HG02981 (cell line): Measurements from ENCODE around the gene SLC35F5.
"Not testable (repeated sequence)": the region's sequence is repeated elsewhere in the genome, so short reads cannot be mapped to it uniquely, and the experiment has no call there.

Source experiments
- ATAC-seq: cut with Tn5 transposase; IDR thresholded peaks from one replicate; pipeline ENCODE4 v1.9.1; 2021; ENCODE audit warnings: mild to moderate bottlenecking, moderate library complexity; ENCODE audit not compliant: unreplicated experiment

Gene SLC35F5

DNA sequence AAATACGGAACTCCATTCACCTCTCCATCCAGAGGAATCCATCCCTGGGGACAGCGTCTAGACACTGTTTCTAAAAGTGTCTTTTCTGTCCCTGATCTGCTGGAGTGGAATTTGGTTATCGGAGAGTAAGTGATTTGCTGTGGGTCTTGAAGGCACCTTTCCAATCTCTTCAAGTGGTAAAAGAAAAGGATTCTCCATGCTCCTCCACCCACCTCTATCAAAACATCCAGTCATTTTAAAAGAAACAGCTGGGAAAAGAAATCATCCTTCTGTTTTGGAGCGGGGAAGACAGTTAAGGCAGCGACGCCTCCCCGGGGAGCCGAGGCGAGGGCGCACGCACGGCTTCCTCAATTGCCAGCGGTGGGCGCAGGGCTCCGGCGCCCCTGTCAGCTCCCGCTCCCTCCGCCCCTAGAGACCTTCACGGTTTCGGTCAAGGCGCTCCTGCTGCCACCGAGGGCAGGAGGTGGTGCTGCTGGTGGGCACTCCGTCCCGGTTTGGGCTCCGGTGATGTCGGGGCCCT, 547 bp downstream of the SLC35F5 start:
- ATAC-seq: peak; percentile 34

DNA sequence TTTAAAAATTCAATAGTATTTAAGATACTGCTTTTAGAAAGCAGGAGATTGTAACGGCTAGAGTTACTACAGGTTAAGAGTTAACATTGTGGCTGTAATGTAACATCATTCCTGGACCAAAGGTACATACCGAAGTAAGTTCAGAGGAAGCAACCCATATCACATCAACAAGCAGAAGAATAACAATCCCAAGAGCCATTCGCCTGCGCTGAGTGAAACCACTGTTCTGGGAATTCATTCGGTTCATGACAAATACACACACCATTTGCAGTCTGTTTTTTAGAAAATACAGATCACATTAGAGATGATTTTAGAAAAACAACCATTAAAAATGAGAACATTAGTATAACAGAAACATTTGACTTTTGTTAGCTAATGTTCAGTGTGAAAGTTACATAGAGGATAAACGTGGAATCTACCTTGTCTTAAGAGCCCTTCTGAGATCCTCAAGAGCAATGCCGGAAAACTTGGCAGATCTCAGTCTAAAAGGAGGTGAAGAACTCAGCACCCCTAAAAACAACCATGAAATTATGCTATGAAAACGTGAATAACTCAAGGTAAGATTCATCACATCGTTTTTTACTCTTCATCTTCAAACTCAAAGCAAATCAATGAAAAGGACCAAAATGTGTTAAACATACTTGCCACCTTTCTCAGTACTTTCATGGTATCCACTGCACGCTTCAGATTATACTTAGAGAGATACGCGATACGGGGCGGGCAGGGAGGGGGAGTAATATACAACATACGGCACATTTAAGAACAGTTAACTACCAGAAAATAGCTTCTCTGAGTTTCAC, 1.2 kb downstream of the SLC35F5 start:
- ATAC-seq: no peak

DNA sequence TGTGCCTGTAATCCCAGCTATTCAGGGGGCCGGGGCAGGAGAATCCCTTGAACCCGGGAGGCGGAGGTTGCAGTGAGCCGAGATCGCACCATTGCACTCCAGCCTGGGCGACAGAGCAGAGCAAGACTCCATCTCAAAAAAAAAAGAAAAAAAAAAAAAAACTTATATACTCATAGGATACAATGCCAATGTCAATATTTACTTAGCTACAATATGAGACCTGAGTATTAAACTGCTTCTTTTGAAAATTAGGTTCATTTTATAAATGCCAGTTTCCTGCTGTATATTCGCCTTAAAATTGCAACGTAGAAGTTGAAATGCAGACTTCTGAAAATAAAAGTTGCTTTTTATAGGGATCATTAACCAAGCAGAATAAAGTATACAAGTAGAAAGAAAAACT, 2.3 kb downstream of the SLC35F5 start:
- no peak for ATAC-seq

DNA sequence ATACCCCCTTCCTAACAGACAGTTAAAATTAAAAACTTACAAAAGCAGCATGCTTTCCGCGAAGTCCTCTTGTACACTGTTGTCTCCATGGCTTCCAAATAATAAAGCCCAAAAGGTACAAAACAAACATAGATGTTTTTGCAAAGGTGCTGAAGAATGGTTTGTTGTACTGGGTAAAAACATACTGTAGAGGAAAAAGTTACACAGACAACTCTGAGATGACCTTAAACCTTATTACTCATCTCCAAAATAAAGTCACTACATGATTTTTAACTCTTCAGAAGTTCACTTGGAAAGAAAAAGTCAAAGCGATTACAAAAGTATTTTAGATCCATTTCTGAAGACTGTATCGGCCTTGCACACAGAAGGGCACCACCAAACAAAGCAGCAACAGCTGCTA, 6.1 kb downstream of the SLC35F5 start:
- ATAC-seq: no peak

DNA sequence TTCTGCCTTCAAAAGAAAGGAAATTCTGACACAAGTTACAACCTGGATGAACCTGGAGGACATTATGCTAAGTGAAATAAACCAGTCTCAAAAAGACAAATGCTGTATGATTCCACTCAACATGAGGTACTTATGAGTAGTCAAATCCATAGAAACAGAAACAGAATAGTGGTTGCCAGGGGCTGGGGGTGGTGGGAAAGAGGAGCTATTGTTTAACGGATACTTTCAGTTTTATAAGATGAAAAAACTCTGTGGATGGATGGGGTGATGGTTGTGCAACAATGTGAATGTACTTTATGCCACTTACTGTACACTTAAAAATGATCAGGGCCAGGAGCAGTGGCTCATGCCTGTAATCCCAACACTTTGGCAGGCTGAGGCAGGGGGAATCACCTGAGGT, 15.4 kb downstream of the SLC35F5 start:
- ATAC-seq: no peak

DNA sequence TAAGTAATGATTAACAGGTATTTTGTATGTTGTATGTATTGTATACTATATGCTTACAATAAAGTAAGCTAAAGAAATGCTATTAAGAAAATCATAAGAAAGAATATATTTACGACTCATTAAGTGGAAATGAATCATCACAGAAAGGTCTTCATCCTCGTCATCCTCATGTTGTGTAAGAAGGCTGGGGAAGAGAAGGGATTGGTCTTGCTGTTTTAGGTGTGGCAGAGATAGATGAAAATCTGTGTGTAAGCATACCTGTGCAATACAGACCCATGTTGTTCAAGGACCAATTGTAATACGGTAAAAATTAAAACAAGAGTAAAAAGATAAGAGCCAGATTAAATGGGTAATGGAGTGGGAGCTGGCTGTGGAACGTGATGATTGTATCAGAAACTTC, 16.6 kb downstream of the SLC35F5 start:
- no peak for ATAC-seq

DNA sequence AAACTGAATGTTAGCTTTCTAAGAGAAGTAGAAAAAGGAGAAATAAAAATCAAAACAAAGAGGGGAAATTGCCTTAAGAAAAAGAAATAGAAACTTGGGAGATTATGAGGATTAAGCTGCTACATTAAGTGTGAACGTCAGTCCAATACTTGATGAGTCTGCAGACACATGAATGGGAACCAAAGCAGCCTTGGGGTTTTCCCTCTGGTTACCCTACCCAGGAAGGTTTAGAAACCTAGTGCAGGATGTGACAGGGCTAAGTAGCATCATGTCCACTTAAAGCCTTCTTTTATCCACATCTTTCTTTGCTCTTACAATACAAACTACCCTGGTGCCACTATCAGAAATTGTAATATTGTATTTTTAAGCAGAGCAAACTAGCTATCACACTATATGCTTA, 22.3 kb downstream of the SLC35F5 start:
- no peak for ATAC-seq

DNA sequence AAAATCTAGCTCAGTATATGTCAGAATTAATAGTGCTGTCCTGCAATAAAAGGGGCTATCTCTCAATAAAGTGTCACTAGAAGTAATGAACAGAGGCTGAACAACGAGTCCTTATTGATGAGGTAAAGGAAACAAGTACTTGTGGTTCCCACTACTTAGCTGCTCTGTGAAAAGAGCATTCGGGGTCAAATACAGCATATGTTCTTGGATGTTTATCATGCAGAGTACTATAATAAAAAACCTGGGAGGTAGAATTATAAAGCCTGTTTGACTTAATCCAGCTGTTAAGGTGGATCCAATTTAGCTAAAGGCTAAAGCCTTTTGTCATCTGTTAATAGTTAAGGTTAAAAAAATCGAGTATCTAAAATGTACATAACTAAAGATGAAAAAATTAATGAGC, 32.4 kb downstream of the SLC35F5 start:
- ATAC-seq: no peak

DNA sequence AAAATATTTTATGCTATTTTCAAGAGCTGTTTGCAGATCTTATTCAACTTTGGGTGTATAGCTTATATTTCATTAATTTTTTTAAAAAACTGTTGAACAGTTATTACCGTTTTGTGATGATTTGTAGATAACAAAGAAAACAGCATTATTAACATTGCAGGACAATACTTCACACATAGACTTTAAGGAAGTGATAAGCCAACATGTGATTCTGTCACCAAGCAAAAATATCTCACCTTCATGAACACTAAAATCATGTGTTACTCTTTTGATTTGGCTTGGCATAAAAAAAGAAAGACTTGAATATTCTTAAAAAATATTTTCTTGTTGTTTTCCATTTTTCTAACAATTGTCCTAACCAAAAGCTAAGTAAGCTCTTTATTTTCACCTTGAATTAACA, 33.0 kb downstream of the SLC35F5 start:
- ATAC-seq: no peak

DNA sequence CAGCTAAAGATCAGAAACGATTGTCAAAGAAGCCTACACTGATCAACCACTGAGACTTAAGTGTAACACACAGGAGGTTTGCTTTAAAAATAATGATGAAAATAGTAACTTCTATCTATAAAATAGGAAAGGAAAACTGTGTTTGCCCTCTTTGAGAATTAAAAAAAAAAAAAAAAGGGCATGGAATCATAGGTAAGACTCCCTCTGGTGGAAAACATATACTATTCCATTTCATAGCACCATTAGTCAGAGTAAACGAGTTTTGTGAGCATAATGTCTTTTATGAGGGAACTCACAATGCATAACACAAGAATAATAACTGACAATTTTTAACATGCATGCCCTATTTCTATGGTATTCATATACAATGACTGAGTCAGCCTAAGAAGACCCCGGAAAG, 36.3 kb downstream of the SLC35F5 start:
- ATAC-seq: no peak

DNA sequence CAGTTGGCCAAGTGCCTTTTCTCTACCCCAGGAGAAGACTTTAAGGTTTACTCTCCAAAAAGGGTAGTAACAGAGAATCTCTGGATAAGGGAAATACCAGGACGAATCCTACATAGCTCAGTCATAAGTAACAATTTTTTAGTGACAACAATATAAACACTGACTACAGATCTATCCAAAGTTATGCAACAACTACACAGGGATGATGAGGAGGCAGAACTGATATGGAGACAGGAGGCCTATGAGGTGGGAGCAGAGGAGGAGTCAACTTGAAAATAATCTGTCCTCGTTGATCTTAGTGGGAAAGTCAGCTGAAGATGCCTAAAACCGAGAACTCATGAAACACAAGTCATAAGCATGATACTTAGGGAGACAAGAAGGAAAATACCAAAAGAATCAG, 40.2 kb downstream of the SLC35F5 start:
- no peak for ATAC-seq

DNA sequence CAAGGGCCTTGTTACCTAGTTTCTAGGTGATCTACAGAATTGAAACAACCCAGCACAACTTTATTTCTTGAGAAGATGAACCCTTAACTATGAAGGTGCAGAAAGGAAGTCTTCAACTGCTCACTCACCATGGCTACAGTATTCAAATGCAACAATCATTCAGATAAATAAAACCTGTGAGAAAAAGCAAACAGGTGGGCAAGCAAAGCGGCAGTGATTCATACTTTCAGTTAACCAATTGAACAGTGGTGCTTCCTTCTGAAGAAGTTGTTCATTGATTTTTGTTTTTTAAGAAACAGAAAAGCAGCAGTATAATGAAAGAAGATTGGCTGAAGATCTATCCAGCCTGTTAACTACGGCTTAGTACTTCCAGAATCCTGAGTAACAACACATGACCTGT, 43.5 kb downstream of the SLC35F5 start:
- no peak for ATAC-seq

DNA sequence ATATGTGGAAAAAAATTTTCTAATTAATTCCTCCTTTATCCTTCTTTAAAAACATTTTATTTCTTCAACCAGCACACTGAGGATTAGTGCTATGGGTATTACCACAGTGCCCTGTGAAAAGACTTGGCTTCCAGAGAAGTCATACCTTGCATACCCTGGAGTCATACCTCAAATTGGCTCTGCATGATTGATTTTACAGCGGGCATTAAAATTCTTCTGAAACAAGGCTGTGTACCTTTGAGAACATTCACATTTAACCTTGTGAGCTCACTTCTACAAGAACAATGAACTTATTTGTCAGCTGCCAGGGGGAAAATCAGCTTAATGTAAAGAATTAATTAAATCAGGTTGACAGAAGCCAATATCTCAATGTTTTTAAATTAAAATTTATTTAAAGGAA, 44.6 kb downstream of the SLC35F5 start:
- no peak for ATAC-seq

DNA sequence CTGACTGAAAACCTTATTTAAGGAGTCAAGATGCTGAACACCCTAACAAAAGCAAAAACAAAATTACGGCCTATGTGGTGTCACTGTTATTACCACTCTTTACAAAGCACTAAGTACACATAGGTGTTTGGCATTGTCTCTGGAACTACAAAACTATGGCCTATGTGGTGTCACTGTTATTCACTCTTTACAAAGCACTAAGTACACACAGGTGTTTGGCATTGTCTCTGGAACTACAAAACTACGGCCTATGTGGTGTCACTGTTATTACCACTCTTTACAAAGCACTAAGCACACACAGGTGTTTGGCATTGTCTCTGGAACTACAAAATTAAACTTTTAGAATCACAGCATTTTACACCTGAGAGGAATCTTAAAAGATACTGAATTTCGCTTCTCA, 47.4 kb downstream of the SLC35F5 start:
- no peak for ATAC-seq

DNA sequence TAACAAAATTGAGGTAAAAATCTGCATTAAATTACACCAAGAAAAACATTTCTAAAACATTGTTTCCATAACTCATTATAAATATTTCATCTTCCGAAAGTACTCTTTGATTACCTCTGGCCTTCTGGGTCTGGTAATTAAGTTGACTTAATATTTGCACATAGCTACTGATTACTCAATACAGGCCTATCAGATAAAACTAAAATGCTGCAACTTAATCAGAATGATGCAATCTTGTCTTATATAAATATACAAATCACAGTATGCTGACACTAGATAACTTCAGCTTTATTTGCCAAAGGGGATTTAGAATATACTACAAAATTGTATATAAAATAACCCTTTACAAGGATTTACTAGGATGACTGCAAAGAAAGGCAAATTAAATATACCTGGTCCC, 49.3 kb downstream of the SLC35F5 start:
- ATAC-seq: no peak

DNA sequence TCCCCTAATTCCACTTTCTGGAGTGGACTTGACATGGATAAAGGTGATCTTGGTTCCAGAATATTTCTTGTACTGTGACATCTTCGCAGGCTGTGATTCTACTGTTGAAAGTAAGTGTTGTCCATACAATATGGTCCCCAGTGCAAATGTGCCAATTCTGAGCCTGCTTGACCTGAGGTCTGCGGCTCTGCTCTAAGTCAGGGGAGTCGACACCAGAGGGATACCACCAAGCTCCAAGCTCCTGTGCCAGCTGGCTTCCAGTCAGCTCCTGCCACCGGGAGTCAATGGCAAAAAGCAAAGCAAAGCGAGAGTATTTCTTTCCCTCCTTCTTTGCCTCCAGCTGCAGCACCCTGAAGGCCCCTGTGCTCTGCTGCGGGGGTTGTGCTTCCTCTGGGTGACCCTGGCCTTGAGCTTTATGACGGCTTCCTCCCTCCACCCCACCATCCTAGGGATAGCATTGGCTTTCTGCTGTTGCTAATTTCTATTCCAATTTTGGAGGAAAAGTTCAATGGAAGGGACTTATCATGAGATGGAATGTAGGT, 50.4 kb downstream of the SLC35F5 start:
- no peak for ATAC-seq

DNA sequence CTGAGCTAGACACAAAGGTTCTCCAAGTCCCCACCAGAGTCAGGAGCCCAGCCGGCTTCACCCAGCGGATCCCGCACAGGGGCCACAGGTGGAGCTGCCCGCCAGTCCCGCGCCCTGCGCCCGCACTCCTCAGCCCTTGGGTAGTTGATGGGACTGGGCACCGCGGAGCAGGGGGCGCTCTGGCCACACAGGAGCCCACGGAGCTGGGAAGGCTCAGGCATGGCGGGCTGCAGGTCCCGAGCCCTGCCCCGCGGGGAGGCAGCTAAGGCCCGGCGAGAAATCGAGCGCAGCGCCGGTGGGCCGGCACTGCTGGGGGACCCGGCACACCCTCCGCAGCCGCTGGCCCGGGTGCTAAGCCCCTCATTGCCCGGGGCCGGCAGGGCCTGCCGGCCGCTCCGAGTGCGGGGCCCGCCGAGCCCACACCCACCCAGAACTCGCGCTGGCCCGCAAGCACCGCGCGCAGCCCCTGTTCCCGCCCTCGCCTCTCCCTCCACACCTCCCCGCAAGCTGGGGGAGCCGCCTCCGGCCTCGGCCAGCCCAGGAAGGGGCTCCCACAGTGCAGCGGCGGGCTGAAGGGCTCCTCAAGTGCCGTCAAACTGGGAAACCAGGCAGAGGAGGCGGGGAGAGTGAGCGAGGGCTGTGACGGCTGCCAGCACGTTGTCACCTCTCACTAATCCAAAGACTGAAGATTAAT, 52.0 kb downstream of the SLC35F5 start:
- ATAC-seq: not testable (repeated sequence)

DNA sequence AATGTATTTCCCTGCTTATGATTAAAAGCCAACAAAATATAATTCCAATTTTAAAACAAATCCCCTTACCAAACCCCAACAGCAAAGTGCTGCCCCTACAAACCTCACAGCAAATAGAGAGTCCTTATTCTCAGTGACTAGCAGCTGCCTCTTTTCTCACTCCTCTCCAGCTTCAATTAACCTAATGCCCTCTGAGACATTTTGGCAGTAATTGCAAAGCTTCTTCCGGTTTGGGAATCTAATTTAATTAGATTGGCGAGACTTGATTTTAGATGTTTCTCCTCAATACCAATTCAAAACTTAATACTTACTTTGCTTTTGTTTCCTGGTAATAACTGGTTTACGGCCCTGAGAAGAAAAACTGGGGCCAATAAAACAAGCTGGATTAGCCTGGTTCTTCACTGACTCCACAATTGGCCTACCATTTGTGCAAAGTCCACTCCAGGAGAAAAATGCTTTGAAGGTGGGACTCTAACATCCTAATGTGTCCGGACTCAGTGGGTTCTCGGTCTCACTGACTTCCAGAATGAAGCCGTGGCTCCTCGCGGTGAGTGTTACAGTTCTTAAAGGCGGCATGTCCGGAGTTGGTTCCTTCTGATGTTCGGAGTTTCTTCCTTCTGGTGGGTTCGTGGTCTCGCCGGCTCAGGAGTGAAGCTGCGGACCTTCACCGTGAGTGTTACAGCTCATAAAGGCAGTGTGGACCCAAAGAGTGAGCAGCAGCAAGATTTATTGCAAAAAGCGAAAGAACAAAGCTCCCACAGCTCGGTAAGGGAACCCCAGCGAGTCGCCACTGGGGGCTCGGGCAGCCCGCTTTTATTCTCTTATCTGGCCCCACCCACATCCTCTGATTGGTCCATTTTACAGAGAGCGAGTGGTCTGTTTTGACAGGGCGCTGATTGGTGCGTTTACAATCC, 52.8 kb downstream of the SLC35F5 start:
- ATAC-seq: no peak

DNA sequence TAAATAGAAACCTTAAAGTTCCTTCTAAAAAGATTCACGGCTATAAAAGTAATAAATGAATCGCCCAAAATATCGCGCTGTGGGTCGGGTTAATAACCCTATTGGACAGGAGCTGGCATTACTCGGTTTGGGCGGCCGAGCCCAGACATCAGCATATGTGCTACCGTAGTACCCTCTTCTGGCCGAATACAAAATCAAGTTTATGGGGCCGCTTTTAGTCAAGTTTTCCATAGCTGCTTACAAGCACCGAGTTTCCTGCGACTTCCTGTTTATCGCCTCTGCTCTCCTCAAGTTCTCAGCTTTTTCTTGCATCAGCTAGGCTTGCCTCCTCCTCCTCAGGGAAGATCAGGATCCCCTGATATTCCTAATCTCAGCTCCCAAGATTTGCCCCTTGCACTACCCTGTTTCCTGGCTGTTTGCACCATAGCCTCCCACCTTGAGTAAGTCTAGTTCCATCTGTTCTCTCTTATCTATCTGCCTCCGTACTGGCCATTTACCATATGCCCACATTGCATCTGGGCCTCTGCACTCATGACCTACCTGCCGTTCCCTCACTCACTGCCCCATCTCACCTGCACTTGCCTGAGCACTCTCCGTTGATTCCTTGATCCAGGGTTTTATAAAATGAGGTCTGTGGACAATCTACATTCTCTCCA, 56.1 kb downstream of the SLC35F5 start:
- peak; percentile 83 for ATAC-seq

DNA sequence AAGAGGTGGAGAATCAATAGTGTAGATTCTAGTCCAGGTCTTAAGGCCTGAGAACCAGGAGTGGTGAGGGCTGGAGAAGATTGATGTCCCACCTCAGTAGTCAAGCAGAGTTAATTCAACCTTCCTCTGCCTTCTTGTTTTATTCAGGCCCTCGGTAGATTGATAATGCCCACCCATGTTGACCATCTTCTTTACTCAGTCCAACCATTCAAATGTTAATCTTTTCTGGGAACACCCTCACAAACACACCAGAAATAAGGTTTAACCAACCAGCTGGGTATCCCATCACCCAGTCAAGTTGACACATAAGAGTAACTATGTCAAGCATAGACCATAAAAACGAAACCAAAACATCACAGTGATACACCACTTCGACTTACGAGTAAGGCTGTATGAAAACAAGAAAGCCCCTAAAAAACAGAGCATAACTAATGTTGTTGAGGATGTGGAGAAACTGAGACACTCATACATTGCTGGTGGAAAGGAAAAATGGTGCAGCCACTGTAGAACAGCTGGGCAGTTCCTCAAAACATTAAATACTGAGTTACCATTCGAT, 57.5 kb downstream of the SLC35F5 start:
- no peak for ATAC-seq
